SKM-1 (cell line): ENCODE data around the gene GNAL.

ENCODE experiments used
- DNase-seq: peaks from one replicate; lab custom pipeline; 2025; ENCODE audit not compliant: unreplicated experiment; lab: John Stamatoyannopoulos, UW

The GNAL gene

GRCh38 chr18:11759456-11759855 is 70.4 kb downstream of the GNAL start:
- DNase-seq: no peak

- no peak for DNase-seq
Observed at GRCh38 chr18:11760498-11761167, 71.6 kb downstream of the GNAL start.

- DNase-seq: no peak
Observed at GRCh38 chr18:11761553-11761952, 72.5 kb downstream of the GNAL start.

GRCh38 chr18:11762429-11762828 is 73.4 kb downstream of the GNAL start:
- no peak for DNase-seq

- DNase-seq: no peak
Observed at GRCh38 chr18:11767329-11767728, 78.3 kb downstream of the GNAL start.

- DNase-seq: no peak
Observed at GRCh38 chr18:11767935-11768334, 78.9 kb downstream of the GNAL start.

- no peak for DNase-seq
Observed at GRCh38 chr18:11775436-11776174, 86.5 kb downstream of the GNAL start.

GRCh38 chr18:11780042-11780441 is 91.0 kb downstream of the GNAL start:
- DNase-seq: no peak

GRCh38 chr18:11783716-11784331 is 94.8 kb downstream of the GNAL start:
- no peak for DNase-seq

GRCh38 chr18:11784674-11785304 is 95.7 kb downstream of the GNAL start:
- no peak for DNase-seq

- DNase-seq: no peak
Observed at GRCh38 chr18:11785444-11786055, 96.5 kb downstream of the GNAL start.

GRCh38 chr18:11789716-11790510 is 100.8 kb downstream of the GNAL start:
- no peak for DNase-seq

GRCh38 chr18:11791131-11791530 is 102.1 kb downstream of the GNAL start:
- DNase-seq: no peak

GRCh38 chr18:11792632-11793031 is 103.6 kb downstream of the GNAL start:
- DNase-seq: no peak

GRCh38 chr18:11794195-11794594 is 105.1 kb downstream of the GNAL start:
- no peak for DNase-seq

- DNase-seq: no peak
Observed at GRCh38 chr18:11795916-11796315, 106.9 kb downstream of the GNAL start.

GRCh38 chr18:11798271-11798670 is 109.2 kb downstream of the GNAL start:
- no peak for DNase-seq

GRCh38 chr18:11799066-11799465 is 110.0 kb downstream of the GNAL start:
- DNase-seq: no peak

- DNase-seq: no peak
Observed at GRCh38 chr18:11800566-11801334, 111.7 kb downstream of the GNAL start.

- DNase-seq: no peak
Observed at GRCh38 chr18:11801573-11801972, 112.5 kb downstream of the GNAL start.
